Activated naive CD4-positive, alpha-beta T cell treated with Interleukin-2 at 50 U/mL for 16 hours (primary cell): ENCODE measurements around the gene AP3B1.
"Not testable (repeated sequence)": the region's sequence is repeated elsewhere in the genome, so short reads cannot be mapped to it uniquely, and the experiment has no call there.

Experiments used
- DNase-seq: peaks from one replicate; pipeline ENCODE4 v3.0.0-alpha.2; 2020

Gene AP3B1

DNA sequence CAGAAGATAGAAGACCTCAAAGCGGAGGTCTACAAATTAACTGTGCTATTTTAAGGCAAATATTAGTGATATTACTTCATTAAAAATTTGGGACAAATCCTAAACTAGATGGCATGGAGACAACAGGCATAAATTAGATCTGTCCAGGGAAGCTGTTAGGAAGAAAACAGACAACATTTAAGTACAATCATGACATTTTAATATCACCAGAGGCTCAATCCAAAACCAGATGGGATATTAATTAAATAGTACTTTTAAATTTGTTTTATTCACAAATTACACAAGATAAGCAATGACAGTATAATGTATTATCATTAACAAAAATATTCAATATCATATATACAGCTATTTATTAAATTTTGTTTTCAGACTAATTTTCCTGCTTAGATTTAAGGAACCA is 161.1 kb downstream of the AP3B1 start:
- no peak for DNase-seq

- no peak for DNase-seq
These were observed 162.0 kb downstream of the AP3B1 start for GRCh38 chr5:78132507-78132906.

- no peak for DNase-seq
These were observed 164.9 kb downstream of the AP3B1 start for GRCh38 chr5:78129597-78129996.

GRCh38 chr5:78127875-78128274 is 166.6 kb downstream of the AP3B1 start:
- DNase-seq = no peak

- DNase-seq = no peak
These were observed 168.0 kb downstream of the AP3B1 start for GRCh38 chr5:78126536-78126935.

- DNase-seq = no peak
These were observed 178.3 kb downstream of the AP3B1 start for GRCh38 chr5:78116167-78116566.

- DNase-seq = no peak
These were observed 180.7 kb downstream of the AP3B1 start for GRCh38 chr5:78113689-78114264.

- DNase-seq = no peak
These were observed 181.6 kb downstream of the AP3B1 start for GRCh38 chr5:78112931-78113330.

GRCh38 chr5:78109891-78110324 is 184.6 kb downstream of the AP3B1 start:
- DNase-seq = no peak

GRCh38 chr5:78108564-78108963 is 185.9 kb downstream of the AP3B1 start:
- no peak for DNase-seq

DNA sequence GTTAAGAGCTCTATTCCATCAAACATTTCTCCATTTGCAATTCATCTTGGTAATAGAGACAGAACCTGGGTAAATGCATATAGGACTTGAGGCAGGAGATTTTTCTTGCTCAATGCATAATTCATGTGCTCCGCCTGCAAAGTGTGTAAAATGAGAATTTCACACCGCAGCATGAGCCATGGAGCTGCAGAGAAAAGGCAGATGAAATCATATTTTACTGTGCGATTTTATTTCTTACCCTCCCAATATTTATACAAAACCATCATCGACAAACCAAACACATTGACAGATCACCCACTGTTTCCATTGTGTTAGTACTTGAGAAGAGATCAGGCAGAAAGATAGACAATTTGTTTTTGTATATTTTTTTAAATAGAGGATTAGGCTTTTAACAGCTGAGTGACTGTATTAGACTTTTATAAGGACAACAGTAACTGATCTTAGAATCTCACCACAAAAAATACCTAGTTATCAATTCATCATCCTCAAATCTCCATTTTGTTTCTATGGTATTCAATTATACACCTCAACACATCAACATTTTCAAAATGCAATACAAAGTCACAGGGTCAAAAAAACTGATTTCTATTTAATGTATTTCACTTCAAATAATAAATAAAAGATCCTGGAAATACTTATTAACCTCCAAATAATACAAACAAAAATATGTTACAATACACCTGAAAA is 191.1 kb downstream of the AP3B1 start:
- no peak for DNase-seq

DNA sequence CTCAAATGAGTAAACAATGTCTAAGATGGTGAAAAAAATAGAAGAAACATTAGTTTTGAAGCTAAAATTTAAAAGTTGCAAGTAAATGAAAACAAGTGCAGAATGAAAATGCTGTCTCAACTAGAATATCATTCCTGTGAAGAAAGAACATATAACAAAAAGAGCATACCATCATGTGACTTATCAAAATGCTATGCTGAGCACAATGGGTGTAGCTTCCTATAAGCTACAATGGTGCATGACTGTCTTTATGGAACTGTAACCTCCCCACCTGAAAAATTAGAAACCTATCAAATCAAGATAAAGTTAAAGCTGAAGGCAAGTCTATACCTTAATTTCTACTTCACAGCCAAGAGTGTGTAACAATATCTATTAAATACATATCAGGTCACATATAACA is 192.0 kb downstream of the AP3B1 start:
- no peak for DNase-seq

DNA sequence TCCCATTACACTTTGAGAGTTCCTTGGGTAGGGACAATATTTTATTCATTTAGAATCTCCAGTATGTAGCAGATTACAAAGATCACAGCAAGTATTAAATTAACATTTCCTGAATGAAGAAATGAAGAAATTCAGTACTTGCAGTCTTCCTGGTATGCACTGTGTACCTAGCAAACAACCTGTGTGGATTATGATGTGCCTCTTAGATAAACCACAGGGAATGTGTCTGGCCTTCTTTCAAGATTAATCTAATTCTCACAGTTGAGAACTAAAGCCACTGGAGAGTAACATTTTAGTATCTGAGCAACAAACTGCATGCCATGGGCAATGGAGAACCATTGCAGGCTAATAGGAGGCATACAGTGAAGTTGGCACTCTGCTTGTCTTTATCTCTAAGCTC is 199.4 kb downstream of the AP3B1 start:
- DNase-seq = no peak

DNA sequence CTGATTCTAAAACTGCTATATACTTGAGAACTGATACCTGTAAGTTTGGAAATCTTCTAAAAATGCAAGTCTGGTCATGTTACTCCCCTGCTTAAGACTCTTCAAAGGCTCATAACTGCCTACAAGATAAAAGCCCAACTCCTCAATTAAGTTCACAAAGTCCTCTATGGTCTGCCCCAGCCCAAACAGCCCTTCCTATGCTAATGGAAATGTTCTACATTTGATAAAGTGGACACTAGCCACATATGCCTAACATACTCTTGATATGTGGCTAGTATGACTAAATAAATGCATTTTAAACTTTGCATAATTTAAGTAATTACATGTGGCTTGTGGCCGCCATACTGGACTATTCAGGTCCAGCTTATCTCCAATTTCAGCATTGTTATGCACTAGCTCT is 204.5 kb downstream of the AP3B1 start:
- DNase-seq = no peak

- no peak for DNase-seq
These were observed 215.6 kb downstream of the AP3B1 start for GRCh38 chr5:78078858-78079257.

GRCh38 chr5:78077369-78078068 is 217.0 kb downstream of the AP3B1 start:
- no peak for DNase-seq

- no peak for DNase-seq
These were observed 218.1 kb downstream of the AP3B1 start for GRCh38 chr5:78076351-78076750.

- no peak for DNase-seq
These were observed 219.2 kb downstream of the AP3B1 start for GRCh38 chr5:78075301-78075700.

GRCh38 chr5:78070691-78071090 is 223.8 kb downstream of the AP3B1 start:
- DNase-seq = not testable (repeated sequence)

DNA sequence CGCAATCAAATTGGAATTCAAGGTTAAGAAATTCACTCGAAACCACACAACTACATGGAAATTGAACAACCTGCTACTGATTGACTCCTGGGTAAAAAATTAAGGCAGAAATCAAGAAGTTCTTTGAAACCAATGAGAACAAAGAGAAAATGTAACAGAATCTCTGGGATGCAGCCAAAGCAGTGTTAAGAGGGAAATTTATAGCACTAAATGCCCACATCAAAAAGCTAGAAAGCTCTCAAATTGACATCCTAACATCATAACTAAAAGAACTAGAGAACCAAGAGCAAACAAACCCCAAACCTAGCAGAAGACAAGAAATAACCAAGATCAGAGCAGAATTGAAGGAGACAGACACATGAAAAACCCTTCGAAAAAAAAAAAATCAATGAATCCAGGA is 226.9 kb downstream of the AP3B1 start:
- not testable (repeated sequence) for DNase-seq

- not testable (repeated sequence) for DNase-seq
These were observed 227.8 kb downstream of the AP3B1 start for GRCh38 chr5:78066722-78067121.

- no peak for DNase-seq
These were observed 228.8 kb downstream of the AP3B1 start for GRCh38 chr5:78065663-78066062.

GRCh38 chr5:78064941-78065472 is 229.5 kb downstream of the AP3B1 start:
- no peak for DNase-seq

- no peak for DNase-seq
These were observed 231.0 kb downstream of the AP3B1 start for GRCh38 chr5:78063495-78063894.
